HepG2 (cell line): ENCODE measurements around the gene TBC1D12. TPM values are rescaled to one million over a fixed set of nuclear protein-coding genes. Genes with fewer than 3 reads are reported as not detected.

ENCODE experiments used
- AFF4 ChIP-seq: sonication (generic); formaldehyde crosslinking; IDR thresholded peaks from 2 replicates; pipeline ENCODE4 v1.4.0; 2020; ENCODE audit warnings: missing genetic modification reagents
- CREB3 ChIP-seq: sonication (generic); formaldehyde crosslinking; IDR thresholded peaks from 2 replicates; pipeline ENCODE4 v1.5.0; 2020; ENCODE audit warnings: missing genetic modification reagents
- FOSL2 ChIP-seq: sonication (generic); formaldehyde crosslinking; IDR thresholded peaks from 2 replicates; pipeline ENCODE4 v1.4.0; 2020; ENCODE audit warnings: missing genetic modification reagents
- IKZF5 ChIP-seq: IDR thresholded peaks from 2 replicates; pipeline ENCODE4 v1.6.1; 2018; ENCODE audit warnings: missing genetic modification reagents, mild to moderate bottlenecking, missing compliant biosample characterization
- MXD4 ChIP-seq: IDR thresholded peaks from 2 replicates; pipeline ENCODE4 v1.6.1; 2016; ENCODE audit warnings: mild to moderate bottlenecking, missing biosample characterization, missing genetic modification reagents
- PITX1 ChIP-seq: sonication (generic); formaldehyde crosslinking; IDR thresholded peaks from 2 replicates; pipeline ENCODE4 v1.5.1; 2020; ENCODE audit warnings: mild to moderate bottlenecking, missing genetic modification reagents
- PLSCR1 ChIP-seq: sonication (generic); formaldehyde crosslinking; IDR thresholded peaks from 2 replicates; pipeline ENCODE4 v1.5.0; 2020; ENCODE audit warnings: missing genetic modification reagents, mild to moderate bottlenecking, borderline replicate concordance
- PTBP1 ChIP-seq: fragments of 200-400 bp; formaldehyde crosslinking; IDR thresholded peaks from 2 replicates; pipeline ENCODE4 v1.6.1; 2018; ENCODE audit warnings: low read length, low read depth; ENCODE audit not compliant: poor library complexity, severe bottlenecking
- SNAPC4 ChIP-seq: sonication (generic); formaldehyde crosslinking; IDR thresholded peaks from 2 replicates; pipeline ENCODE4 v1.4.0; 2020; ENCODE audit warnings: mild to moderate bottlenecking, missing genetic modification reagents
- SP2 ChIP-seq: sonication (generic); formaldehyde crosslinking; IDR thresholded peaks from 2 replicates; pipeline ENCODE4 v1.5.1; 2020; ENCODE audit warnings: mild to moderate bottlenecking, missing genetic modification reagents
- SRSF4 ChIP-seq: fragments of 200-400 bp; formaldehyde crosslinking; IDR thresholded peaks from one replicate; pipeline ENCODE4 v1.6.1; 2018; ENCODE audit warnings: mild to moderate bottlenecking, low read depth, low read length, moderate library complexity; ENCODE audit not compliant: poor library complexity, severe bottlenecking
- TMF1 ChIP-seq: sonication (generic); formaldehyde crosslinking; IDR thresholded peaks from 2 replicates; pipeline ENCODE4 v1.8.1; 2022; ENCODE audit warnings: low read depth, missing genetic modification reagents
- YEATS4 ChIP-seq: sonication (generic); formaldehyde crosslinking; IDR thresholded peaks from 2 replicates; pipeline ENCODE4 v1.4.0; 2020; ENCODE audit warnings: missing genetic modification reagents, borderline replicate concordance
- ZBTB42 ChIP-seq: sonication (generic); formaldehyde crosslinking; IDR thresholded peaks from 2 replicates; pipeline ENCODE4 v1.5.0; 2020; ENCODE audit warnings: mild to moderate bottlenecking, missing genetic modification reagents
- ZNF335 ChIP-seq: sonication (generic); formaldehyde crosslinking; IDR thresholded peaks from 2 replicates; pipeline ENCODE4 v1.4.0; 2020; ENCODE audit warnings: missing genetic modification reagents
- ZNF546 ChIP-seq: sonication (generic); formaldehyde crosslinking; conservative IDR thresholded peaks from 2 replicates; pipeline ENCODE4 v1.8.1; 2023; ENCODE audit warnings: mild to moderate bottlenecking, missing genetic modification reagents
- ZNF839 ChIP-seq: sonication (generic); formaldehyde crosslinking; IDR thresholded peaks from 2 replicates; pipeline ENCODE4 v1.4.0; 2020; ENCODE audit warnings: missing genetic modification reagents, mild to moderate bottlenecking, borderline replicate concordance
- polyA plus RNA-seq, 8 experiments: library from polyadenylated mRNA; depleted of rRNA in 3 of 8; stranded (reverse) in 7 of 8; unstranded in 1 of 8; fragments of >200 nt; fragmentation: Illumina TruSeq in 4 of 8; extraction: Trizol in 4 of 8; gene quantifications; 2 replicates each; pipeline versions ENCODE4 v1.2.1 to v1.2.3, GENCODE V29; 2011 to 2016; ENCODE audit warnings: low read depth in 4 of 8, missing spikeins in 1 of 8, mixed read lengths in 1 of 8; ENCODE audit not compliant: insufficient read depth in 1 of 8
- total RNA-seq, 5 experiments: library from RNA; depleted of rRNA; stranded (reverse); fragments of >200 nt; fragmentation: Illumina TruSeq; extraction: Trizol; gene quantifications; 2 replicates each; pipeline ENCODE4 v1.2.3, GENCODE V29; 2016; ENCODE audit warnings: low read depth in 1 of 5

TBC1D12 gene
- total and polyA plus RNA-seq, 2 of the 13 experiments (the other 11 are each of a cell fraction or from before 2014, with no cell fraction given), result 5.7 to 6.2 TPM

GRCh38 chr10:94402204-94402842, at the start of gene TBC1D12 (continued):
- peak; percentile 66; the same call in 1 of the 2 replicates for TF ChIP-seq PITX1
- no peak for TF ChIP-seq PTBP1
- no peak for TF ChIP-seq SRSF4
- no peak for TF ChIP-seq MXD4 (CRISPR knock-in tag)
- peak; percentile 52; the same call in 1 of the 2 replicates for TF ChIP-seq ZNF335
- no peak for TF ChIP-seq ZNF546 (CRISPR knock-in tag)
- TF ChIP-seq FOSL2, result peak; percentile 35; the same call in 1 of the 2 replicates
- TF ChIP-seq CREB3 (CRISPR knock-in tag), result 0 out of 2 replicates have a peak, but pooled peaks have one; percentile 41
- no peak; the same call in 1 of the 2 replicates for TF ChIP-seq TMF1 (CRISPR knock-in tag)
- peak; percentile 54; the same call in 1 of the 2 replicates for TF ChIP-seq SP2 (CRISPR knock-in tag)
- TF ChIP-seq PLSCR1, result no peak
- 0 out of 2 replicates have a peak, but pooled peaks have one; percentile 59 for TF ChIP-seq ZNF839 (CRISPR knock-in tag)
- peak; percentile 78; the same call in 1 of the 2 replicates for TF ChIP-seq ZBTB42 (CRISPR knock-in tag)
- no peak for TF ChIP-seq AFF4 (CRISPR knock-in tag)
- TF ChIP-seq YEATS4 (CRISPR knock-in tag), result 0 out of 2 replicates have a peak, but pooled peaks have one; percentile 39
- peak; percentile 92 for TF ChIP-seq IKZF5 (CRISPR knock-in tag)
- peak; percentile 60; the same call in 1 of the 2 replicates for TF ChIP-seq SNAPC4 (CRISPR knock-in tag)
